SK-N-MC (cell line): ENCODE data around the gene TRIM39.

Experiments
- EZH2 ChIP-seq: fragments of 200-600 bp; sonication (generic); IDR thresholded peaks from one replicate; pipeline ENCODE4 v1.6.1; 2017; ENCODE audit warnings: antibody characterized with exemption
- POLR2AphosphoS5 ChIP-seq: IDR thresholded peaks from 2 replicates; pipeline ENCODE4 v1.6.1; 2012; ENCODE audit warnings: mild to moderate bottlenecking, low read depth, low read length, borderline replicate concordance

GRCh38 chr6:30359276-30359675 is 32.5 kb downstream of the TRIM39 start:
- TF ChIP-seq EZH2 (no peak), POLR2AphosphoS5 (no peak)
